ENCODE measurements around the gene HIBCH. TPM values are rescaled to one million over a fixed set of nuclear protein-coding genes. Genes with fewer than 3 reads are reported as not detected.

Gene HIBCH
- polyA plus RNA-seq, 1 of the 3 experiments (the other 2 are of a cell fraction) = 8.4 TPM

GRCh38 chr2:190339394-190339793 is 19.8 kb upstream of the HIBCH start:
- H3K9ac ChIP-seq = no peak overlapping the region
- POLR2A ChIA-PET = no interaction called here
- no peak overlapping the region for H3K4me2 ChIP-seq
- 76% methylated on average over 1 of the region's 1 CpG for WGBS (ENCODE audit: low lambda C conversion rate)
- peaks cover 9% of the 10 kb centered on the region for H3F3A ChIP-seq (replicated peaks; ENCODE audit: insufficient read depth)
- CTCF ChIA-PET = no interaction called here
- no peak overlapping the region for H3K4me3 ChIP-seq (ENCODE audit: low read depth in 2 of 2, low read length in 1 of 2)
- H3K4me1 ChIP-seq (ENCODE audit: control insufficient read depth in 1 of 2, insufficient read depth in 2 of 2, low read depth in 1 of 2, low read length in 1 of 2) = peaks cover 0 to 5% of the 10 kb centered on the region in 2 experiments; a peak in 2 of 4 replicates
- H3K9me3 ChIP-seq = no peaks in the 10 kb centered on the region
- no peak overlapping the region for H2AFZ ChIP-seq (ENCODE audit: low read depth)
- H3K27ac ChIP-seq (ENCODE audit: low read depth in 2 of 2, low read length in 1 of 2) = no peak overlapping the region
- TF ChIP-seq GABPA (IDR thresholded peaks at IDR 0.05; ENCODE audit: low read depth) (no peak), FOSL2 (IDR thresholded peaks at IDR 0.05; ENCODE audit: borderline replicate concordance, low read depth) (no peak), ELF1 (IDR thresholded peaks at IDR 0.05) (no peak), MAX (IDR thresholded peaks at IDR 0.05; ENCODE audit: low read depth) (no peak), EZH2phosphoT487 (IDR thresholded peaks at IDR 0.05; ENCODE audit: borderline replicate concordance, low read depth) (no peak), PBX3 (IDR thresholded peaks at IDR 0.05) (no peak), SMC3 (IDR thresholded peaks at IDR 0.05; ENCODE audit: low read depth, low read length) (no peak)
- H3K27me3 ChIP-seq (ENCODE audit: insufficient read depth) = no peaks in the 10 kb centered on the region
- H4K20me1 ChIP-seq (ENCODE audit: insufficient read depth) = no peaks in the 10 kb centered on the region
- H3K36me3 ChIP-seq (replicated peaks in 1 of 2; ENCODE audit: control insufficient read depth in 1 of 2, insufficient read depth in 2 of 2, low read length in 1 of 2) = no peaks in the 10 kb centered on the region
- DNase-seq = no peak
- H3K9me2 ChIP-seq = no peaks in the 10 kb centered on the region
- no peaks in the 10 kb centered on the region for H3K79me2 ChIP-seq (ENCODE audit: insufficient read depth)

GRCh38 chr2:190338453-190338852 is 18.8 kb upstream of the HIBCH start:
- WGBS (ENCODE audit: low lambda C conversion rate) = 87% methylated on average over 1 of the region's 1 CpG
- ChIA-PET CTCF (interaction anchor here (0.6 to 1.0 kb wide), 4 partner anchors 29 to 179 kb away, joined by 3 to 6 read pairs (median 3); no protein-coding TSS in a partner anchor), POLR2A (no interaction called here)

More at GRCh38 chr2:190338453-190338852, 18.8 kb upstream of the HIBCH start:
- Histone ChIP-seq H3K27me3 (ENCODE audit: insufficient read depth) (no peaks in the 10 kb centered on the region), H3K9me2 (no peaks in the 10 kb centered on the region), H3K4me1 (ENCODE audit: control insufficient read depth in 1 of 2, insufficient read depth in 2 of 2, low read depth in 1 of 2, low read length in 1 of 2) (peaks cover 0 to 4% of the 10 kb centered on the region in 2 experiments; a peak in 1 of 4 replicates), H3K9ac (no peak overlapping the region), H3K27ac (ENCODE audit: low read depth in 2 of 2, low read length in 1 of 2) (no peak overlapping the region), H2AFZ (ENCODE audit: low read depth) (no peak overlapping the region), H3K36me3 (replicated peaks in 1 of 2; ENCODE audit: control insufficient read depth in 1 of 2, insufficient read depth in 2 of 2, low read length in 1 of 2) (no peaks in the 10 kb centered on the region), H3K4me2 (no peak overlapping the region), H4K20me1 (ENCODE audit: insufficient read depth) (no peaks in the 10 kb centered on the region), H3K4me3 (ENCODE audit: low read depth in 2 of 2, low read length in 1 of 2) (no peak overlapping the region), H3F3A (replicated peaks; ENCODE audit: insufficient read depth) (peaks cover 9% of the 10 kb centered on the region), H3K9me3 (no peaks in the 10 kb centered on the region), H3K79me2 (ENCODE audit: insufficient read depth) (no peaks in the 10 kb centered on the region)
- no peak for TF ChIP-seq GABPA (IDR thresholded peaks at IDR 0.05; ENCODE audit: low read depth)
- peak; percentile 49 for TF ChIP-seq RAD21 (IDR thresholded peaks at IDR 0.05; ENCODE audit: low read length)
- no peak for TF ChIP-seq JUND (IDR thresholded peaks at IDR 0.05)
- TF ChIP-seq NFIC (IDR thresholded peaks at IDR 0.05; ENCODE audit: borderline replicate concordance) = no peak
- TF ChIP-seq EZH2phosphoT487 (IDR thresholded peaks at IDR 0.05; ENCODE audit: borderline replicate concordance, low read depth) = no peak
- TF ChIP-seq PBX3 (IDR thresholded peaks at IDR 0.05) = no peak
- TF ChIP-seq CTCF (IDR thresholded peaks at IDR 0.05) = 0 out of 2 replicates have a peak, but pooled peaks have one; percentile 7
- TF ChIP-seq NRF1 (IDR thresholded peaks at IDR 0.05; ENCODE audit: low read depth, low read length) = no peak
- no peak for TF ChIP-seq ZBTB33 (IDR thresholded peaks at IDR 0.05; ENCODE audit: borderline replicate concordance, low read depth)
- no peak for TF ChIP-seq MEF2A (IDR thresholded peaks at IDR 0.05; ENCODE audit: borderline replicate concordance, low read depth)
- no peak for TF ChIP-seq SMC3 (IDR thresholded peaks at IDR 0.05; ENCODE audit: low read depth, low read length)
- no peak for TF ChIP-seq TEAD4 (IDR thresholded peaks at IDR 0.05; ENCODE audit: borderline replicate concordance, insufficient read depth)
- no peak for DNase-seq

Measured in SK-N-SH (cell line).